Body of pancreas (tissue), 4 donors: Measurements from ENCODE around the gene EHBP1L1. TPM values are rescaled to one million over a fixed set of nuclear protein-coding genes. Genes with fewer than 3 reads are reported as not detected.
A peak's percentile ranks its signal among the peaks of the same experiment; 100 is the strongest.

Experiments used
- ATAC-seq: fragments of 150-250 bp; one replicate; pipeline ENCODE4 v1.9.1; 2016
- DNase-seq, 4 donors: peaks; one replicate each; pipeline ENCODE4 v3.0.0-alpha.2; 2019
- H3K27ac ChIP-seq, 4 donors: fragments of 200-600 bp; sonication (generic); 1 replicate in 3 of 4; 2 replicates in 1 of 4; pipeline versions ENCODE4 v1.5.1 to v1.6.1; 2016 to 2019; ENCODE audit warnings: mild to moderate bottlenecking in 1 of 4, mixed read lengths in 1 of 4, moderate library complexity in 1 of 4
- H3K27me3 ChIP-seq, 2 donors: fragments of 200-600 bp; sonication (generic); one replicate each; pipeline ENCODE4 v1.6.0; 2016; ENCODE audit warnings: mild to moderate bottlenecking in 1 of 2
- H3K36me3 ChIP-seq, 2 donors: fragments of 200-600 bp; sonication (generic); replicated peaks in 1 of 2; 2 replicates each; pipeline ENCODE4 v1.5.1; 2016; ENCODE audit warnings: low read depth in 2 of 2; ENCODE audit not compliant: insufficient read depth in 1 of 2
- H3K4me1 ChIP-seq: fragments of 200-600 bp; sonication (generic); one replicate; pipeline ENCODE4 v1.6.0; 2016
- H3K4me3 ChIP-seq, 2 donors: fragments of 200-600 bp; sonication (generic); 1 replicate in 1 of 2; 2 replicates in 1 of 2; pipeline ENCODE4 v1.5.1; 2016 to 2019
- H3K9me3 ChIP-seq, 3 donors: fragments of 200-600 bp; sonication (generic); 1 replicate in 2 of 3; 2 replicates in 1 of 3; pipeline ENCODE4 v1.5.1; 2016
- POLR2A ChIP-seq, 3 donors: fragments of 450-650 bp; IDR thresholded peaks; one replicate each; pipeline ENCODE4 v1.6.1; 2016; ENCODE audit warnings: antibody characterized with exemption in 3 of 3, mild to moderate bottlenecking in 2 of 3
- WGBS, 2 donors: methylation state at CpG; one replicate each; pipeline ENCODE4 v1.1.5; 2017; 5-methylcytosine and 5-hydroxymethylcytosine counted together
- intact Hi-C: fragments of 100-400 bp; cut with DNase I; formaldehyde crosslinking; loops from one replicate; pipeline ENCODE4 v1.15.1; 2023
- total RNA-seq, 2 donors: library from RNA; depleted of rRNA; stranded (reverse); fragments of >200 nt; gene quantifications; one replicate each; pipeline ENCODE4 v1.1.0, GENCODE V29; 2016
- TF ChIP-seq, protein P1 (sequence below), 7 experiments: fragments of 450-650 bp in 4 of 7; fragments of 200-600 bp in 3 of 7; sonication (generic) in 3 of 7; IDR thresholded peaks; one replicate each; pipeline ENCODE4 v1.5.1; 2016 to 2019; ENCODE audit warnings: antibody characterized with exemption in 7 of 7

The EHBP1L1 gene
- total RNA-seq, 2 donors from 2014 or later: 35.0 to 76.1 TPM

DNA sequence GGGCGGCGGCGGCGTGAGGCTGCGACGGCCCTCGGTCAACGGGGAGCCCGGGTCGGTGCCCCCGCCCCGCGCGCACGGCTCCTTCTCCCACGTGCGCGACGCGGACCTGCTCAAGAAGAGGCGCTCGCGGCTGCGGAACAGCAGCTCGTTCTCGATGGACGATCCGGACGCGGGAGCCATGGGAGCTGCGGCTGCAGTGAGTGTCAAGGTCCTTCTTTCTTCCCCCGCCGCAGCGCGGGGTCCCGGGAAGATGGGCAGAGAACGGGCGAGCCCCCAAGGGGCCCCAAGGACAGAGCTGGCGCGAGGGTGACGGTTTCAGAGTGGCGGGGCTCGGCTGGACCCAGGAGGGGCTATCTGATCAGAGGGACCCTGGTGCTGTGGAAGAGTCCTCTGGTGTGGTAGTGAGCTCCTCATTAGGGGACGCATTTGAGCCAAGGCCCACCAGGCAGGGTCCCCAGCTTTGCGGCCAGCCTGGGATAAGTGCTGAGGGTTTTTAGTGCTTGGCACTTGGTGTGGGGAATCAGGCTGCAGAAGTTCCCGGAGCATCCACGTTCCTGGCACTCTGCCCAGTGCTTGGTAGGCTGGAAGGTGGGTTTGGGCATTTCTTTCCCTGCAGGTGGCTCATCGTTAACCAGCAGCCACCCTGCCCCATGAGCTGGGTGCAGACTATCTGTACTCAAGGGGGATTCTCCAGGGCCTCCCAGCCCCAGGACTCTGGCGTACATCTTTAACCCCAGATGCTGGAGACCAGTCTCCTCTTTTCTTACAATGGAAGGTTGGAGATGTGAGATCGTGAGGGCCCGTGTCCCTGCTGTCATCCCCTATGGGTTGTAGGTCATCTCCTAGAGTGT lies 9.8 kb downstream of the EHBP1L1 start:
- Histone ChIP-seq H3K27ac (no peak overlapping the region), H3K4me3 (no peak overlapping the region), H3K27me3 (no peaks in the 10 kb centered on the region), H3K36me3 (peaks cover 0 to 1% of the 10 kb centered on the region in 2 donors), H3K4me1 (no peaks in the 10 kb centered on the region), H3K9me3 (no peaks in the 10 kb centered on the region)
- TF ChIP-seq POLR2A (IDR thresholded peaks at IDR 0.05): no peak
- TF ChIP-seq, protein P1, sequence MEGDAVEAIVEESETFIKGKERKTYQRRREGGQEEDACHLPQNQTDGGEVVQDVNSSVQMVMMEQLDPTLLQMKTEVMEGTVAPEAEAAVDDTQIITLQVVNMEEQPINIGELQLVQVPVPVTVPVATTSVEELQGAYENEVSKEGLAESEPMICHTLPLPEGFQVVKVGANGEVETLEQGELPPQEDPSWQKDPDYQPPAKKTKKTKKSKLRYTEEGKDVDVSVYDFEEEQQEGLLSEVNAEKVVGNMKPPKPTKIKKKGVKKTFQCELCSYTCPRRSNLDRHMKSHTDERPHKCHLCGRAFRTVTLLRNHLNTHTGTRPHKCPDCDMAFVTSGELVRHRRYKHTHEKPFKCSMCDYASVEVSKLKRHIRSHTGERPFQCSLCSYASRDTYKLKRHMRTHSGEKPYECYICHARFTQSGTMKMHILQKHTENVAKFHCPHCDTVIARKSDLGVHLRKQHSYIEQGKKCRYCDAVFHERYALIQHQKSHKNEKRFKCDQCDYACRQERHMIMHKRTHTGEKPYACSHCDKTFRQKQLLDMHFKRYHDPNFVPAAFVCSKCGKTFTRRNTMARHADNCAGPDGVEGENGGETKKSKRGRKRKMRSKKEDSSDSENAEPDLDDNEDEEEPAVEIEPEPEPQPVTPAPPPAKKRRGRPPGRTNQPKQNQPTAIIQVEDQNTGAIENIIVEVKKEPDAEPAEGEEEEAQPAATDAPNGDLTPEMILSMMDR (IDR thresholded peaks at IDR 0.05): no peak
- DNase-seq (no peak), ATAC-seq (no peak)
- intact Hi-C loops: no loop called here
- 58 to 71% methylated on average over 23 to 35 of the region's 51 CpGs for WGBS, 2 donors

DNA sequence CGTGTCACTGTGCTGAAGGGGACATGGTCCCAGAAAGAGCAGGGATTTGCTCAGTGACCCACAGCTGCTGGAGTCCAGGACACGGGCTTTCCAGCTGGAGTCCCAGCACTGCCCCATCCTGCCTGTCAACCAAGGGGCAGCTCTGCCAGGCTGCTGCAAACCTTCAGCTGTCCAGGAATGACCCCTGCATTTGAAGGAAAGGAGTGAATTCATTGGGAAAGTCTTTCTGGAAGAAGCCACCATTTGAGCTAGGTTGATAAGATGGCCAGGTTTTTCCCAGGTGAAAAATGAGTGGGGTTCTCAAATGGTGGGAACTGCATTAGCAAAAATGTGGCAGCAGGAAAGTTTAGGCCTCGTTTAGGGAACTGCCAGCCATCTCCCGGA lies 10.4 kb downstream of the EHBP1L1 start:
- ATAC-seq (no peak), DNase-seq (no peak)
- TF ChIP-seq, protein P1 (IDR thresholded peaks at IDR 0.05): no peak
- TF ChIP-seq POLR2A (IDR thresholded peaks at IDR 0.05): no peak
- Histone ChIP-seq H3K27ac (no peak overlapping the region), H3K9me3 (no peaks in the 10 kb centered on the region), H3K4me3 (no peak overlapping the region), H3K4me1 (no peaks in the 10 kb centered on the region), H3K36me3 (no peaks in the 10 kb centered on the region), H3K27me3 (no peaks in the 10 kb centered on the region)
- 77 to 82% methylated on average over 3 to 4 of the region's 4 CpGs for WGBS, 2 donors
- intact Hi-C loops: no loop called here

DNA sequence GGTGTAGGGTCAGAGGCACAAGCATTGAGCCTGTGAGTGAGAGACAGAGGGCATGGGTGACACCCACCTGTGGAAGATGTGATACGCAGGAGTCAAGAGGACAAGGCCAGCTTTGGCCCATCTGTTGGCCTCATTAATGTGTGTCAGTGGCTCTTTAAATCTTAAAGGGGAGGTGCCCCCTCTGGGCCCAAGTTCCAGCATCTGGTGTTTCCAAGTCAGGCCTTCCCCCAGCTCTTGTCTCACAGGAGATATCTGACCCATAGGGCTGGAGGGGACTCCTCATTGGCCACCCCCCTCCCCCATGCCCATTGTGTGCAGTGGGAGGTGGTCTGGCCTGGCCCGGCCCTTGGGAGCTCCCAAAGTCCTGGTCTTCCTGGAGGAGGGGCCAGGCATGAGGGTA lies 10.8 kb downstream of the EHBP1L1 start:
- H3K4me1 ChIP-seq: no peaks in the 10 kb centered on the region
- H3K36me3 ChIP-seq: no peaks in the 10 kb centered on the region
- TF ChIP-seq, protein P1 (IDR thresholded peaks at IDR 0.05): no peak
- TF ChIP-seq POLR2A (IDR thresholded peaks at IDR 0.05): no peak
- ATAC-seq (no peak), DNase-seq (no peak)
- H3K9me3 ChIP-seq: no peaks in the 10 kb centered on the region
- intact Hi-C loops: no loop called here
- WGBS, 2 donors: 83% methylated on average over 2 of the region's 2 CpGs; no CpG with 5 or more reads in 1 of the 2 donors
- no peaks in the 10 kb centered on the region for H3K27me3 ChIP-seq
- H3K27ac ChIP-seq: no peak overlapping the region
- no peak overlapping the region for H3K4me3 ChIP-seq

DNA sequence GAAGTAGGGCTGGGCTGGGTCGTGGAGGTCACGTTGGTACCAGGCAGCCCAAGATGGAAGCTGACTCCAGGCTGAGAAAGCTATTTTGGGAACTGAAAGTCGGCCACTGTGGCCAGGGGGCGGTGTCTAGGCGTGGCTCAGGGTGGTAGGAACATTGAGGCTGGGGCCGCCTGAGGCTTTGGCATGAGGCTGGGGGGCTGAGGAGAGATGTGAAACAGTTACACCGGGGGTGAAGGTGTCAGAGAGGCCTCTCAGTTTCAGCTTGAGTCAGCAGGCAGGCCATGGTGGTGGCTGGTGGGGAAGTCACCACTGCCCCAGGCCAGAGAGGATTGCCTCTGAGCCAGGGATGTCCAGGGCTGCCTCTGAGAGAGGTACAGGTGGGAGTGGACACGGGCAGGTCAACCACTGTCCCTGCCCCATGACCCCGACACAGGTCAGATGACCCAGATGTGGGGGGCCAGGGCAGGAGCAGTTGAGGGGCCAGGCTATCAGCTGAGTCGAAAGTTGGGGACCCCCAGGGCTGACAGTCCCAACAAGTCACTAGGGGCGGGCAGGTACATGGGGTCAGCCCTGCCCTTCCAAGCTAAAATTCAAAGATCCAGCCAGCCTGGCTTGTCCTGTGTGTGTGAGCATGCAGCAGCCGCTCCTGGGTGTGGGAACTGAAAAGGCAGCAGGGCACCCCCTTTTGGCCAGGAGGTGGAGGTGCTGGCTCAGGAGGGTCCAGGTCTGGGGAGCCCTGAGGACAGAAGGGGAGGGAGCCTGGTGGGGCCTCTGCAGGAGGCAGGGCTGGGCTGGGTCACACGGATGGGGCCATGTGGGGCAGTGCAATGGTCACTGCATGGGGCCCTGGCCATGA lies 12.6 kb downstream of the EHBP1L1 start:
- WGBS, 2 donors: 42 to 50% methylated on average over 11 to 12 of the region's 13 CpGs
- intact Hi-C loops: no loop called here
- Histone ChIP-seq H3K27me3 (no peaks in the 10 kb centered on the region), H3K4me1 (peaks cover 14% of the 10 kb centered on the region), H3K4me3 (no peak overlapping the region), H3K27ac (peak overlapping the region in 1 of 4 donors; percentile 58), H3K36me3 (no peaks in the 10 kb centered on the region), H3K9me3 (no peaks in the 10 kb centered on the region)
- DNase-seq (peak; percentile 72 to 80 (median 76)), ATAC-seq (peak; percentile 65)
- no peak for TF ChIP-seq POLR2A (IDR thresholded peaks at IDR 0.05)
- TF ChIP-seq, protein P1 (IDR thresholded peaks at IDR 0.05): peak; percentile 43 to 70 (median 63)
